Measurements from ENCODE around the gene YRDC. TPM values are rescaled to one million over a fixed set of nuclear protein-coding genes. Genes with fewer than 3 reads are reported as not detected.
A peak's percentile ranks its signal among the peaks of the same experiment; 100 is the strongest.
"Not testable (repeated sequence)": the region's sequence is repeated elsewhere in the genome, so short reads cannot be mapped to it uniquely, and the experiment has no call there.

YRDC gene
- total RNA-seq, 3 donors from 2014 or later: 11.6 to 19.3 (median 12.5) TPM

GRCh38 chr1:37778654-37779053 is 29.4 kb downstream of the YRDC start:
- Histone ChIP-seq H3K4me3 (no peak overlapping the region), H3K27me3 (peaks cover 0 to 18% of the 10 kb centered on the region in 2 donors), H3K4me1 (no peaks in the 10 kb centered on the region), H3K9me3 (no peaks in the 10 kb centered on the region), H3K27ac (no peak overlapping the region), H3K36me3 (no peaks in the 10 kb centered on the region)
- DNase-seq (ENCODE audit: low spot score in 2 of 2): no peak
- intact Hi-C loops (cut with DNase I; ENCODE audit: low total_unique reads): no loop called here
- no peak for TF ChIP-seq CTCF (IDR thresholded peaks at IDR 0.05)
- no peak for TF ChIP-seq POLR2A (IDR thresholded peaks at IDR 0.05)
- TF ChIP-seq POLR2AphosphoS5 (IDR thresholded peaks at IDR 0.05): no peak

- no peak for DNase-seq (ENCODE audit: low spot score in 2 of 2)
- Histone ChIP-seq H3K27me3 (peaks cover 0 to 5% of the 10 kb centered on the region in 2 donors), H3K4me3 (no peak overlapping the region), H3K36me3 (no peaks in the 10 kb centered on the region), H3K9me3 (no peaks in the 10 kb centered on the region), H3K4me1 (no peaks in the 10 kb centered on the region), H3K27ac (no peak overlapping the region)
- TF ChIP-seq POLR2A (IDR thresholded peaks at IDR 0.05) (no peak), CTCF (IDR thresholded peaks at IDR 0.05) (no peak), POLR2AphosphoS5 (IDR thresholded peaks at IDR 0.05) (no peak)
- intact Hi-C loops (cut with DNase I; ENCODE audit: low total_unique reads): no loop called here
Observed at GRCh38 chr1:37776946-37777516, 31.0 kb downstream of the YRDC start.

DNA sequence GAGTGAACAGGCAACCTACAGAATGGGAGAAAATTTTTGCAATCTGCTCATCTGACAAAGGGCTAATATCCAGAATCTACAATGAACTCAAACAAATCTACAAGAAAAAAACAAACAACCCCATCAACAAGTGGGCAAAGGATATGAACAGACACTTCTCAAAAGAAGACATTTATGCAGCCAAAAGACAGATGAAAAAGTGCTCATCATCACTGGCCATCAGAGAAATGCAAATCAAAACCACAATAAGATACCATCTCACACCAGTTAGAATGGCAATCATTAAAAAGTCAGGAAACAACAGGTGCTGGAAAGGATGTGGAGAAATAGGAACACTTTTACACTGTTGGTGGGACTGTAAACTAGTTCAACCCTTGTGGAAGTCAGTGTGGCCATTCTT is 36.6 kb downstream of the YRDC start:
- H3K4me3 ChIP-seq; intact Hi-C loops (cut with DNase I; ENCODE audit: low total_unique reads); H3K4me1 ChIP-seq; H3K27ac ChIP-seq; H3K9me3 ChIP-seq; DNase-seq (ENCODE audit: low spot score in 2 of 2); H3K36me3 ChIP-seq: not testable (repeated sequence)
- peaks cover 0 to 23% of the 10 kb centered on the region in 2 donors for H3K27me3 ChIP-seq

GRCh38 chr1:37767488-37767887 is 40.5 kb downstream of the YRDC start:
- Histone ChIP-seq H3K27me3 (peaks cover 5 to 61% of the 10 kb centered on the region in 2 donors), H3K36me3 (no peaks in the 10 kb centered on the region), H3K4me3 (no peak overlapping the region), H3K4me1 (no peaks in the 10 kb centered on the region), H3K9me3 (peaks cover 0 to 4% of the 10 kb centered on the region in 2 donors), H3K27ac (no peak overlapping the region)
- DNase-seq (ENCODE audit: low spot score in 2 of 2): no peak
- TF ChIP-seq CTCF (IDR thresholded peaks at IDR 0.05): no peak
- TF ChIP-seq POLR2AphosphoS5 (IDR thresholded peaks at IDR 0.05): no peak
- TF ChIP-seq POLR2A (IDR thresholded peaks at IDR 0.05): no peak
- intact Hi-C loops (cut with DNase I; ENCODE audit: low total_unique reads): no loop called here

DNA sequence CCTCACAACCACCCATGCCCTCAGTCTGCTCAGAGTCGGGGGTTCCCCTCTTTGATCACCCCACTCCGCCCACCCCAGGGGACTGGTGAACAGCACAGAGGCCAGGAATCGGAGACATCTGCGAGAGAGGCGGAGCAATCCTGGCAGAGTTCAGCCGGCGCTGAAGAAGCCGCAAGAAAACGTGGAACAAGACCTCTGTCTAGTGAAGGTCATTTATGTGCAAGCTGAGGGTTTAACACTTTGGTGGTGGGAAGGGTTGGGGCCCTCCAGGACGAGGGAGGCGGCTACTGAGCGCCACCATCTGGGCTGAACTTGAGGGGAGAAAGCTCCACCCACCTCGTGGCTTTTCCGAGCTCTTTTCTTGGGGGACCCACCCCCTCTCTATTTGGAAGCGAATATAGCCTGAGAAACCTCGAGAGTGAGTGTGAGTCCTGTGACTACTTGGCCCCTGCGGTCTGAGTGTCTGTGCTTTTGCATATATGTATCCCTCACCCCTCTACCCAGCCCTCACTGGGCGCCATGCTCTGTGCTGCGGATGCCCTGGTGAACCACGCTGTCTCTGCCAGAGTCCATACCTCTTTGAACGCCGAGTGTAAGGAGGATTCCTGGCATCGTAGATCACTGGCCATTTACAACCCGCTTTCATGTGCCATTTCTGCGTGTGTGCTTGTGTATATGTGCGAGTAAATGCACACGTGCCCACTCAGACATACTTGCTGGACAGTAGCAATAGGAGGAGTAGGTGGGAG is 41.9 kb downstream of the YRDC start:
- Histone ChIP-seq H3K27ac (no peak overlapping the region), H3K27me3 (peaks cover 5 to 75% of the 10 kb centered on the region in 2 donors), H3K4me1 (no peaks in the 10 kb centered on the region), H3K9me3 (peaks cover 0 to 4% of the 10 kb centered on the region in 2 donors), H3K36me3 (no peaks in the 10 kb centered on the region), H3K4me3 (peak overlapping the region in 1 of 3 donors; percentile 5)
- DNase-seq (ENCODE audit: low spot score in 2 of 2): no peak
- no peak for TF ChIP-seq POLR2A (IDR thresholded peaks at IDR 0.05)
- no peak for TF ChIP-seq CTCF (IDR thresholded peaks at IDR 0.05)
- no peak for TF ChIP-seq POLR2AphosphoS5 (IDR thresholded peaks at IDR 0.05)
- intact Hi-C loops (cut with DNase I; ENCODE audit: low total_unique reads): no loop called here

All from breast epithelium (tissue), 4 donors.